ELR (cell line): ENCODE data around the gene GOLT1A.

ENCODE experiments used
- DNase-seq: peaks from one replicate; pipeline ENCODE4 v3.0.0-alpha.2; 2015; ENCODE audit warnings: low read depth

Gene GOLT1A

GRCh38 chr1:204217648-204218000, 3.8 kb upstream of the GOLT1A start:
- no peak for DNase-seq

- no peak for DNase-seq
Observed at GRCh38 chr1:204216880-204217647, 3.3 kb upstream of the GOLT1A start.

DNA sequence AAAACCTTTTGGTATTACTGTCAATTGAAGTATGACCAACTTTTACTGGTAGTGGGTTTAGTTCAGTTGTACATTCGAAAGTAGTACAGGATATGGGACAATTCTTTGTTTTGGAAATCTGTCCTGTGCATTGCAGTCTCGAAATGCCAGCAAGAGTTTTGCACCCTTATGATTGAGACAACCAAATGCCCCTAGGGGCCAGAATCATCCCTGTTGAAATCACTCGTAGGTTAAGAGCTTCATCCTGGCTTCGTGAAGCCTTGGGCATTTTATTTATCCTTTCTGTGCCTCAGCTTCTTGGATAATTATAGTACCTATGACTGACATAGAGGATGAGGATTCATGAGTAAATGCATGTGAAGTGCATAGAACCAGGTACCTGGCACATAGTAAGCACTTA, 2.4 kb upstream of the GOLT1A start:
- DNase-seq: peak; percentile 13

DNA sequence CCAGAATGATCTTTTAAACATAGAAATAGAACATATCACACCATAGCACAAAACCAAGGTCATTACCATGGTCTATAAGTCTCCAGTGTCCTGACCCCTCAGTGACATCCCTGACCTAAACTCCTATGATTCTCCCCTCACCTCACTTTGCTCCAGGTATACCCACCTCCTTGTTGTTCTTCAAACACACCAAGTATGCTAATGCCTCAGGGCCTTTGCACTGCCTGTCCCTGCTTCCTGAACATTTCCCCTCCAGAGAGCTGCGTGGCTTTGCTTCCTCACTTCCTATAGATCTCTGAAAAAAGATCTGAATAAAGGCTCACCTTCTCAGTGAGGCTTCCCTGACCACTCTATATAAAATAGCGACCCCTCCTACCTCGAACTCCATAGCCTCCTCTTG, 1.1 kb downstream of the GOLT1A start:
- no peak for DNase-seq

GRCh38 chr1:204211046-204211445, 2.7 kb downstream of the GOLT1A start:
- no peak for DNase-seq

GRCh38 chr1:204207136-204207616, 6.6 kb downstream of the GOLT1A start:
- DNase-seq: peak; percentile 60

- DNase-seq: peak; percentile 68
Observed at GRCh38 chr1:204206121-204206520, 7.7 kb downstream of the GOLT1A start.

DNA sequence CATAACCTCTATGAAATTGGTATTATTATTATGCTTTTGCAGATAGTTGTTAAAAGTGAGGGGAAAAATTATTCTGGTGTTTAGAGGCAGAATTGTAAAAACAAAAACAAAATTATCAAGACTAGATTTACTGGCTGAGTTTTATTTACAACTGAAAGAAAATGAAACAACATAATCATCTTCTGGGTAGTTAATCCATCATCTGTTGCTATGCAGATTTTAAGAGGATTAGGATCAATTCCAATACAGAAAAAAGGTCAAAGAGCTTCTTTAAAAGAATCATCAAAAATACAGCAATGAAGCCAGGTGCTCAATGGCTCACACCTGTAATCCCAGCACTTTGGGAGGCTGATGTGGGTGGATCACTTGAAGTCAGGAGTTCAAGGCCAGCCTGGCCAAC, 8.3 kb downstream of the GOLT1A start:
- DNase-seq: peak; percentile 23

- no peak for DNase-seq
Observed at GRCh38 chr1:204204944-204205343, 8.8 kb downstream of the GOLT1A start.

- no peak for DNase-seq
Observed at GRCh38 chr1:204203206-204203767, 10.5 kb downstream of the GOLT1A start.

DNA sequence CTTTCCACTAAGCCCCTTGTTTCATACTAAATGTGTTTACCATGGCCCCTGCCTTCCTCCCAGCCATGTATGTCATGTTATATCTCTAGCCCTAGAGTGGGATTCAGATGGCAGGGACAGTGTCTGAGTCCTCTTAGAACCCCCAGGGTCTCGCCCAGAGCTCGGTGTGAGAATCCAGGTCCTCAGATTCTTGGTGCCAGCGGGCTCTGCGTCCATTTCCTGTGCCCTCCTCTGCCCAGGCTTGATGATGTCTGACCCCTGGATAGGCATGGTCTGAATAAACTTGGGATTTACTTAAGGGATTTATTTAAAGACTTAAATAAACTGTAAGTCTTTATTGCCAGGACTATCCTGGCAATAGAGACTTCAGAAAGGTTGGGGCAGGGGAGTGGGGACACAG, 11.3 kb downstream of the GOLT1A start:
- DNase-seq: no peak

GRCh38 chr1:204201348-204202040, 12.3 kb downstream of the GOLT1A start:
- DNase-seq: no peak

- DNase-seq: no peak
Observed at GRCh38 chr1:204199579-204199978, 14.2 kb downstream of the GOLT1A start.

- peak; percentile 95 for DNase-seq
Observed at GRCh38 chr1:204198348-204199340, 15.1 kb downstream of the GOLT1A start.

GRCh38 chr1:204197068-204197467, 16.7 kb downstream of the GOLT1A start:
- DNase-seq: no peak

DNA sequence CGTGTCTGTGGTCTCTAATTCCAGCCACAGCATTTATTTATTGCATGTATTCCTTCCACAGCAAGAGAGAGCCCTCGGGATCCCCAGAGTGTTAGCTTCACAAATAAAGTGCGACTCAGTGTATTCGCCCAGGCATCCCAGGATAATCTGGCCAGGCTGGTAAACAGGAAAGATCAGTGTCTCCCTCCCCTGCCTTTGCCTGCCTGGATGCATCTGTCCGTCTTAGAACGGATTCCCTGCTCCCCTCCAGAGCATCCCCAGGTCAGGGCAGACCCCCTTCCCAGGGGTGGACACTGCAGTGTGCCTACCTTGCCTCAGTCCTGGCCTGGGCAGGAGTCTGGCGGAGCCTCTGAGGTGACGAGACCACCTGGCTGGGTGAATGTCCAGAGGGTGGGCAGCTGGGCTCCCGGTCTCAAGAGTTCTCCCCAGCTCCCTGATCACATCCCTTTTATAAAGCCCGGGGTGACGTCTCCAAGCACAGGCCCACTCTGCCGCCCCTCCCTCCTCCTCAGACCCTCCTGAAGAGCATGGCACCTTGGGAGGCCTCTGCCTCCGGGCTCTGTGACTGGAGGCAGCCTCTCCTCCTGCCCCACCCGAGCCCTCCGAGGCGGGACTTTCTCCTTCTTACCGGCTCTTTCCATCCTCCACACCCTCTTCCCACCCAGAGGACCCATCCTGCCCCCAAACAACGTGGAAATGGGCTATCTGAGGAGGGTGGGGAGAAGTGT, 17.6 kb downstream of the GOLT1A start, which contains the start of gene KISS1:
TSS of gene KISS1 (minus strand) at position 424 of the 728 bp plus-strand sequence. CDS start 3,615 bp downstream, outside the sequence.
- DNase-seq: no peak

DNA sequence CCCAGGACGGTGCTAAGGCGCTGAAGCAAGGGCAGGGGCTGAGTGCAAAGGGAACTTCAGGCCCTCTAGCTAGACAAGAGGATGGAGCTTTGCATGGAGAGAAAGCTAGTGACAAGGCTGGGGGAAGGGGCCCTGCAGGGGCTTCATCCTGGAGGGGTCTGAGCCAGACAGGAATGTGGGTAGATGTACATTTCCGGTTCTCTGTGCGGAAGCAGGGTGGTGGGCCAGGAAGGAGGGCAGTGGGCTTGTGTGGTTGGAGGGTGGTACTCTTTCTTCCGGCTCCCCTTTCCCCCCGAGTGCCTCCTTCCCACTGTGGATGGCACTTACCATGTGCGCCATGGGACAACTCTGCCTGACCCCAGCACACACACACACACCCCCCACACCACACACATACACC, 19.0 kb downstream of the GOLT1A start:
- no peak for DNase-seq

GRCh38 chr1:204194080-204194479, 19.7 kb downstream of the GOLT1A start:
- no peak for DNase-seq

- no peak for DNase-seq
Observed at GRCh38 chr1:204192589-204193352, 21.0 kb downstream of the GOLT1A start.

- DNase-seq: no peak
Observed at GRCh38 chr1:204192046-204192445, 21.7 kb downstream of the GOLT1A start.
